Measurements from ENCODE around the gene KRT14. TPM values are rescaled to one million over a fixed set of nuclear protein-coding genes. Genes with fewer than 3 reads are reported as not detected.
"Not testable (repeated sequence)": the region's sequence is repeated elsewhere in the genome, so short reads cannot be mapped to it uniquely, and the experiment has no call there.

Gene KRT14
- total RNA-seq, 1 donor from 2014 or later, result 0.85 TPM

GRCh38 chr17:41600318-41600717 is 13.6 kb upstream of the KRT14 start:
- no peak for DNase-seq

- DNase-seq, result no peak
Observed at GRCh38 chr17:41599680-41600079, 13.0 kb upstream of the KRT14 start.

GRCh38 chr17:41595585-41595984 is 8.9 kb upstream of the KRT14 start:
- no peak for DNase-seq

GRCh38 chr17:41594363-41594915 is 7.7 kb upstream of the KRT14 start:
- DNase-seq, result no peak

- no peak for DNase-seq
Observed at GRCh38 chr17:41593306-41593981, 6.7 kb upstream of the KRT14 start.

GRCh38 chr17:41592601-41593305 is 6.1 kb upstream of the KRT14 start:
- DNase-seq, result no peak

- DNase-seq, result no peak
Observed at GRCh38 chr17:41589301-41589700, 2.6 kb upstream of the KRT14 start.

- no peak for DNase-seq
Observed at GRCh38 chr17:41588126-41588810, 1.6 kb upstream of the KRT14 start.

- no peak for DNase-seq
Observed at GRCh38 chr17:41585301-41586056, 1.2 kb downstream of the KRT14 start.

- DNase-seq, result not testable (repeated sequence)
Observed at GRCh38 chr17:41584331-41584927, 2.3 kb downstream of the KRT14 start.

- DNase-seq, result no peak
Observed at GRCh38 chr17:41583137-41584127, 3.3 kb downstream of the KRT14 start.

GRCh38 chr17:41582061-41582968 is 4.4 kb downstream of the KRT14 start:
- not testable (repeated sequence) for DNase-seq

GRCh38 chr17:41581366-41582060 is 5.2 kb downstream of the KRT14 start:
- DNase-seq, result no peak

- DNase-seq, result no peak
Observed at GRCh38 chr17:41580687-41581365, 5.9 kb downstream of the KRT14 start.

- no peak for DNase-seq
Observed at GRCh38 chr17:41580244-41580575, 6.5 kb downstream of the KRT14 start.

GRCh38 chr17:41579484-41580243 is 7.0 kb downstream of the KRT14 start:
- DNase-seq, result peak; percentile 90

- DNase-seq, result no peak
Observed at GRCh38 chr17:41578971-41579370, 7.7 kb downstream of the KRT14 start.

- DNase-seq, result no peak
Observed at GRCh38 chr17:41578538-41578937, 8.2 kb downstream of the KRT14 start.
